AG10803 (cell line): ENCODE results near the gene ITPR3.

ENCODE experiments used
- DNase-seq: peaks from one replicate; pipeline ENCODE4 v3.0.0; 2010; ENCODE audit warnings: low read depth
- H3K4me3 ChIP-seq: 2 replicates; pipeline ENCODE4 v1.5.1; 2011; ENCODE audit warnings: mild to moderate bottlenecking, low read length, control low read depth
- TF ChIP-seq, protein P1 (sequence below): conservative IDR thresholded peaks from 2 replicates; pipeline ENCODE4 v1.5.1; 2011; ENCODE audit warnings: mild to moderate bottlenecking, low read length, control low read depth, inconsistent platforms

Gene ITPR3

DNA sequence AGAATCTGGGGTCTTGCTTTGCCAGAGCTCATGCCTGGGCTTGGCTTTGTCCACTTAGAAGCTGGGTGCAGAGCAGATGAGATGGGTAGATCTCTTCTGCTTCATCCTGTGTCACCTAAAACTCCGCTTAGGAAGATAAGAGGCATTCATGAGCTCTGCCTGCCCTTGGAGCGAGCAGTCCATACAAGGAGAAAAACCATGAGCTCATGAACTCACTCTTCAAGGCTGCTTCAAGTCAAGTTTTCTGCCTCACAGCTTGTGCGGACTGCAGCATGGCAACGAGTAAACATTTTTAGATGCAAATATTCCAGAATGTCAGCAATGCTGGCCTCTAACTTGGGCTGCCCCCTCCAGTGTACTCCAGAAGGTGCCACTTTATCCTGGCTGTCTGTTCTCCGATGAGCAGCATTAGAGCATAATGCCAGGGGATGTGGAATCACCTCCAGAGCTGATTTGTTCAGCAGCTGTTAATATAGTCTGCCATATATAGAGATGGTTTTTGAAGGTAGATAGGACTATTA is 101.0 kb downstream of the ITPR3 start:
- DNase-seq = no peak
- H3K4me3 ChIP-seq = no peak overlapping the region
- TF ChIP-seq, protein P1, sequence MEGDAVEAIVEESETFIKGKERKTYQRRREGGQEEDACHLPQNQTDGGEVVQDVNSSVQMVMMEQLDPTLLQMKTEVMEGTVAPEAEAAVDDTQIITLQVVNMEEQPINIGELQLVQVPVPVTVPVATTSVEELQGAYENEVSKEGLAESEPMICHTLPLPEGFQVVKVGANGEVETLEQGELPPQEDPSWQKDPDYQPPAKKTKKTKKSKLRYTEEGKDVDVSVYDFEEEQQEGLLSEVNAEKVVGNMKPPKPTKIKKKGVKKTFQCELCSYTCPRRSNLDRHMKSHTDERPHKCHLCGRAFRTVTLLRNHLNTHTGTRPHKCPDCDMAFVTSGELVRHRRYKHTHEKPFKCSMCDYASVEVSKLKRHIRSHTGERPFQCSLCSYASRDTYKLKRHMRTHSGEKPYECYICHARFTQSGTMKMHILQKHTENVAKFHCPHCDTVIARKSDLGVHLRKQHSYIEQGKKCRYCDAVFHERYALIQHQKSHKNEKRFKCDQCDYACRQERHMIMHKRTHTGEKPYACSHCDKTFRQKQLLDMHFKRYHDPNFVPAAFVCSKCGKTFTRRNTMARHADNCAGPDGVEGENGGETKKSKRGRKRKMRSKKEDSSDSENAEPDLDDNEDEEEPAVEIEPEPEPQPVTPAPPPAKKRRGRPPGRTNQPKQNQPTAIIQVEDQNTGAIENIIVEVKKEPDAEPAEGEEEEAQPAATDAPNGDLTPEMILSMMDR = no peak

DNA sequence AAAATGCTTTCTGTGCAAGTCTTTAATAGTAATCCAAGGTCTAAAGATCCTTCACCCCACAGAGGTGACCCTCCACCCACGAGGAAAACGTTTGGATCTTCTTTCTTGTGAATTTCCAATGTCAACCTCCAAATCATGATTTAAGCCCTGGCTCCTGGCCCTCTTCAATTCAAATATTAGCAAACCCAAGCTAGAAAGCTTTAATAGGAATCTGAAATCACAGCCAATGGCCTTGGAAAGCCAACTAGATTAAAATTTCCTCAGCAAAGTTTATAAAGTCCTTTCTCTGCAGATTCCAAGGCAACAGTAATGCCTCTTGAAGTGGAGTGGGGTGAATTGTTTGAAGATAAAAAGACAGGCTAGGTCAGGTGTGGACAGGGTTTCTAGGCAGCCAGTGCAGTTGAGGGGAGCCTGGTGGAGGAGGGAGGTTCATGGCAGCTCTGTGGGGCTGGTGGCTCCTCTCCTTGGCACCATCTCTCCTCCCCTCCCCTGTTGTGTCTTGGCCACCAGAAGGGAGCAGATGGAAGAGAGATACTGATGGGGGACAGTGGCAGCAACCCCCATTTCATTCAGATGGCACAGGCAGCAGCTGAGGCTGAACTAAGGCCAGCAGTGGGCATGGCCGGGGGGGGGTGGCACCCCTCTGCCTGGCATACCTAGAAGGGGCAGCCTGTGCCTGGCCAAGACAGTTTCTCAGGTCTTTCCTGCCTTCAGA is 102.4 kb downstream of the ITPR3 start:
- TF ChIP-seq, protein P1 = no peak
- no peak for DNase-seq
- no peak overlapping the region for H3K4me3 ChIP-seq

DNA sequence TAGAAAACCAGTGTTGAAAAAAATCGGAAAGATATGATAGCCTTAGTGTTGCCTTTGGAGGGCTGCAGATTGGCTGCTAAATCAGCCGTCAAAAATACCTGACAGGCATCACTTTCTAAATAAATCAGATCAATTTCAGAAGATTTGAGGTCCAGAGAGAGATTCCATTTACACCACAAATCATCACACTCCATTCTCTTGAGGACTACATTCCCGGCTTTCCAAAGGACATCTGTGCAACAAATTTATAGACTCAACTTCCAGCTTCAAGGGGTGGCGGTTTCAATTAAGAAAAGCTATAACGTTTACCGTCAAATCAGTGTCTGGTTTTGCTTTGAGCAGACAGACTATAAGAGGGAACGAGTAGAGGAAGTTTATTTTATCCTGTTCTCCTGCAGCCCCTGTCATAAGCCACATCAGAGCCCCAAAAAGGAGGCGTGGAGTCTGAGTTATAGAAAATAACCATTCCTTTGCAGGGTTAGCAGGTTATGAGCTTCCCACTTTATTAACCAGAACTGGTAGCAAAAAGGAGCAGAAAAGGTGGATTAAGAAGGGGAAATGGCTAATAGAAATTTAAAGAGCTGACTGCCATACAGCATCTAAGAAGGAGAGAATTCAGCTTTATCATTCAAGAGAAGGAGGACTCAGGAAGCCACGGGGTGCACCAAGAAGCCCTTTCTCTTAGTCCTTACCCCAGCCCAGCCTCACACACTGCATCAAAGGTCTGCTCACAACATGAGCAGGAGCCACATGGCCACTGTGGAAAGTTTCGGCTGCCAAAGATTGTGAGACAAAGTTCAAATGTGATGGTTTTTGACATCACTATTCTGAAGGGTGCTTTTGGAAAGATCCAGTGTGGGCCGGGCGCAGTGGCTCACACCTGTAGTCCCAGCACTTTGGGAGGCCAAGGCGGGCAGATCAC is 103.2 kb downstream of the ITPR3 start:
- DNase-seq = no peak
- H3K4me3 ChIP-seq = no peak overlapping the region
- TF ChIP-seq, protein P1 = no peak

DNA sequence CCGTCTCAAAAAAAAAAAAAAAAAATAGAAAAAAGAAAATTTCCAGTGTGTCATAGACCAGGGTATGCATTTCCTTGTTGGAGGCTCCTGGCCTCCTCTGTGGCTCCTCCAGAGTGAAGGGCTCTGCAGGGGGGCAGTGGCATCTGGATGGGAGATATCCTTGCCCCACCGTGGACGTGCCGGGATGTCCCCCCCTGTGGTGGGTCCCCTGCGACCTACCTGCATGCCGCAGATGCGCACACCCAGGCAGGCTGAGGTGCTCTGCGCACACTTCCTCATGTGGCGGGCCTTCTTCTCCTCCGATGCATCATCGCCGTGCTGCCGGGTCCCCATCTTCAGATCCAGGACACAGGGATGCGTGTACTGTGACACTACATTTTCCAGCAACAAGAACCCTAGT is 104.1 kb downstream of the ITPR3 start:
- TF ChIP-seq, protein P1 = no peak
- DNase-seq = no peak
- no peak overlapping the region for H3K4me3 ChIP-seq

DNA sequence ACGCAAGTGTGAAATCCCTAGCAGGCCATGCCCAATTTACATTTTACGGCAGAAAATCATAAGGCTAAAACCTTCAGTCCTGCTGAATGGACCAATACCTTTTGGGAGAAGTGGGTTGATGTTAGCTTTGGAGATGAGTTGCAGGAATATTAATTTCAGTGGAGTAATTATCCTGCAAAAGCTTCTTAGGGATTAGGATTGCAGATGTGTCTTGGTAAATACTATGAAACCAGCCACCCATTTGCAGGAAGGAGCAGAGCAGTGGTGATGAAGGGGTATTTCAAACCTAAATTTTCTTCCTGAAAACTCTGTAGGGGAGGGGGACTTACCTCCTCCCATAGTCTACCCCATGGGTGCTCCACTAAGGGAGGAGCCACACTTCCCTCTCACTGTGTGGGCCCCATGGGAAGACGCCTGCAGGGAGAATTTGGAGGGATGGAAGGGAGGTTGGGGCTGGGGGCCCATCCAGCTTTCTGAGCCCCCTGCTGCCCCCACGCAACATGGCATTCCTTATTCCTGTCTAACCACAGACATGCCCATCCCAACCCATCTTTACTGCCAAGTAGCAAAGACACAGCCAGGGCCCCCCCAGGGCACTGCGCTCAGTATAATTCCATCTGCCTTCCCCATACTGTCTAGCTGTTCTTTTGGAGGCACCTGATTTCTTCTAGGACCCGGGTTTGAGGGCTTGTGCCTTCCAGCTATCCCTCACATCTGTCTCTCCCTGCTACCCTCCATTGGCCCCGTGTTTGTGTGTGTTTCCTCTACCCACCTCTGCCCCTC is 105.0 kb downstream of the ITPR3 start:
- DNase-seq = no peak
- no peak overlapping the region for H3K4me3 ChIP-seq
- TF ChIP-seq, protein P1 = no peak

DNA sequence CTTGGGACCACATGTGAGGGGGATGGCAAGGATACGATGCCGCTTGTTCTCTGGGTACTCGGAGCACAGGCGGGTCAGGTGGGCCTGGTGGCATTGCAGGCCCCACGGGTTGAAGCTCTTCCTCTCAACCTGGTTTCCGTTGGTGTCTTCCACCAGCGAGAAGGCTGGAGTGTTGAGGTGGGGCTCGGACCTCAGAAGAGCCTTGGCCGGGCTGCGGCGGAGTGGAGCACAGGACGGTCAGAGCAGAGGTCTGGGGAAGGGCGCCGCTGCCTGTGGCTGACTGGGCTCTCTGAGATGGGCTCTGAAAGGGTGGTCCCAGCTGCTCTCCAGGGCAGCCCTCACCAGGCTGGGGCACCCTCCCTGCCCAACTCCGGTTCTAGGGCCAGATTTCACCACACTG is 105.6 kb downstream of the ITPR3 start:
- TF ChIP-seq, protein P1 = no peak
- DNase-seq = no peak
- H3K4me3 ChIP-seq = no peak overlapping the region
